IMR-90 (cell line): ENCODE measurements around the gene P2RX3. TPM values are rescaled to one million over a fixed set of nuclear protein-coding genes. Genes with fewer than 3 reads are reported as not detected.

Source experiments
- ATAC-seq: fragments of 200-7000 bp; cut with Tn5 transposase; 2 replicates; pipeline ENCODE4 v1.9.1; 2020; ENCODE audit warnings: low read depth, mild to moderate bottlenecking, moderate library complexity
- BruUV-seq: library from RNA; stranded (reverse); fragments of 400-500 nt; replicated peaks from 2 replicates; lab custom pipeline; 2021; lab: Mats Ljungman, UMichigan
- CTCF ChIA-PET: fragments of 300-600 bp; formaldehyde crosslinking; extraction: SDS; loops from one replicate; lab custom pipeline; 2021; ENCODE audit warnings: antibody characterized with exemption; lab: Yijun Ruan, JAX
- POLR2A ChIA-PET: fragments of 300-600 bp; sonication (Branson Sonifier 250); formaldehyde crosslinking; loops from one replicate; lab custom pipeline; 2022; ENCODE audit warnings: antibody characterized with exemption; ENCODE audit not compliant: unreplicated experiment; lab: Charles Lee
- DNase-seq: peaks from one replicate; pipeline ENCODE4 v3.0.0; 2013
- H2AFZ ChIP-seq: replicated peaks from 2 replicates; pipeline ENCODE3; 2013; ENCODE audit warnings: low read length, mild to moderate bottlenecking; ENCODE audit not compliant: poor library complexity
- H2AK5ac ChIP-seq: 2 replicates; pipeline ENCODE4 v1.6.1; 2013; ENCODE audit warnings: low read depth, low read length, inconsistent platforms
- H2AK9ac ChIP-seq: replicated peaks from 2 replicates; pipeline ENCODE3; 2013; ENCODE audit warnings: mild to moderate bottlenecking, low read depth, low read length, moderate library complexity; ENCODE audit not compliant: poor library complexity
- H2BK120ac ChIP-seq: 2 replicates; pipeline ENCODE4 v1.6.1; 2013; ENCODE audit warnings: low read depth, low read length, inconsistent platforms
- H2BK15ac ChIP-seq: 3 replicates; pipeline ENCODE4 v1.6.1; 2013; ENCODE audit warnings: low read depth, low read length, inconsistent platforms
- H2BK20ac ChIP-seq: 2 replicates; pipeline ENCODE4 v1.6.1; 2013; ENCODE audit warnings: low read depth, mild to moderate bottlenecking, inconsistent platforms, low read length, moderate library complexity
- H2BK5ac ChIP-seq: 2 replicates; pipeline ENCODE4 v1.6.1; 2013; ENCODE audit warnings: mild to moderate bottlenecking, low read depth, low read length, inconsistent platforms; ENCODE audit not compliant: poor library complexity, severe bottlenecking
- H3K14ac ChIP-seq: replicated peaks from 2 replicates; pipeline ENCODE4 v1.6.1; 2013; ENCODE audit warnings: low read depth, low read length, inconsistent platforms
- H3K18ac ChIP-seq: 2 replicates; pipeline ENCODE4 v1.6.1; 2013; ENCODE audit warnings: low read depth, low read length, control low read depth
- H3K23ac ChIP-seq: 2 replicates; pipeline ENCODE4 v1.6.1; 2013; ENCODE audit warnings: low read depth, low read length, inconsistent platforms
- H3K27ac ChIP-seq: 2 replicates; pipeline ENCODE4 v1.5.1; 2013; ENCODE audit warnings: mild to moderate bottlenecking, control low read depth, low read length; ENCODE audit not compliant: insufficient read depth
- H3K27me3 ChIP-seq: 2 replicates; pipeline ENCODE4 v1.6.1; 2013; ENCODE audit warnings: low read length; ENCODE audit not compliant: control insufficient read depth, insufficient read depth
- H3K36me3 ChIP-seq: 2 replicates; pipeline ENCODE4 v1.6.1; 2013; ENCODE audit warnings: low read length, mixed read lengths; ENCODE audit not compliant: control insufficient read depth, insufficient read depth
- H3K4ac ChIP-seq: 2 replicates; pipeline ENCODE4 v1.6.1; 2013; ENCODE audit warnings: low read depth, low read length, inconsistent platforms
- H3K4me1 ChIP-seq: 2 replicates; pipeline ENCODE4 v1.6.1; 2013; ENCODE audit warnings: low read length, mixed read lengths; ENCODE audit not compliant: control insufficient read depth, insufficient read depth
- H3K4me2 ChIP-seq: 2 replicates; pipeline ENCODE4 v1.6.1; 2013; ENCODE audit warnings: low read depth, mild to moderate bottlenecking, control low read depth, low read length, moderate library complexity
- H3K4me3 ChIP-seq: 2 replicates; pipeline ENCODE4 v1.5.1; 2013; ENCODE audit warnings: low read depth, mild to moderate bottlenecking, control low read depth, low read length, moderate library complexity; ENCODE audit not compliant: insufficient read depth
- H3K56ac ChIP-seq: 2 replicates; pipeline ENCODE4 v1.6.1; 2013; ENCODE audit warnings: low read length, inconsistent platforms; ENCODE audit not compliant: insufficient read depth; ENCODE audit errors: extremely low read depth
- H3K79me1 ChIP-seq, 2 experiments: 2 replicates each; pipeline ENCODE4 v1.6.1; 2013; ENCODE audit warnings: low read length in 2 of 2, inconsistent platforms in 1 of 2, low read depth in 1 of 2
- H3K9ac ChIP-seq: 2 replicates; pipeline ENCODE4 v1.6.1; 2013; ENCODE audit warnings: low read depth, low read length, control low read depth
- H3K9me1 ChIP-seq: 2 replicates; pipeline ENCODE4 v1.6.1; 2013; ENCODE audit warnings: low read length, inconsistent platforms; ENCODE audit not compliant: insufficient read depth
- H3K9me3 ChIP-seq: 2 replicates; pipeline ENCODE4 v1.6.1; 2013; ENCODE audit warnings: low read length; ENCODE audit not compliant: control insufficient read depth, insufficient read depth
- H4K20me1 ChIP-seq: 2 replicates; pipeline ENCODE4 v1.6.1; 2013; ENCODE audit warnings: low read length, inconsistent platforms; ENCODE audit not compliant: insufficient read depth
- H4K5ac ChIP-seq: 2 replicates; pipeline ENCODE4 v1.6.1; 2013; ENCODE audit warnings: mild to moderate bottlenecking, low read depth, low read length, control low read depth
- H4K8ac ChIP-seq, 2 experiments: 2 replicates each; pipeline ENCODE4 v1.6.1; 2013; ENCODE audit warnings: low read depth in 2 of 2, low read length in 2 of 2, control low read depth in 1 of 2, inconsistent platforms in 1 of 2
- H4K91ac ChIP-seq: 2 replicates; pipeline ENCODE4 v1.6.1; 2013; ENCODE audit warnings: low read depth, low read length, inconsistent platforms; ENCODE audit not compliant: insufficient read depth
- BHLHE40 ChIP-seq: fragments of 150-350 bp; IDR thresholded peaks from 2 replicates; pipeline ENCODE4 v1.6.1; 2016; ENCODE audit warnings: mild to moderate bottlenecking, low read depth, low read length
- CEBPB ChIP-seq: IDR thresholded peaks from 2 replicates; pipeline ENCODE4 v1.6.1; 2012; ENCODE audit warnings: low read depth, low read length, improper control_type of control experiment
- CHD1 ChIP-seq: IDR thresholded peaks from 2 replicates; pipeline ENCODE4 v1.6.1; 2012; ENCODE audit warnings: low read depth, low read length, improper control_type of control experiment
- CTCF ChIP-seq: conservative IDR thresholded peaks from 2 replicates; pipeline ENCODE4 v1.5.1; 2012; ENCODE audit warnings: mild to moderate bottlenecking, low read depth, low read length, improper control_type of control experiment
- ELK1 ChIP-seq: fragments of 150-350 bp; IDR thresholded peaks from 2 replicates; pipeline ENCODE4 v1.6.1; 2016; ENCODE audit warnings: low read depth, mild to moderate bottlenecking, low read length, moderate library complexity, borderline replicate concordance
- FOS ChIP-seq: fragments of 150-350 bp; IDR thresholded peaks from 2 replicates; pipeline ENCODE4 v1.6.1; 2016; ENCODE audit warnings: low read depth, low read length
- MAFK ChIP-seq: IDR thresholded peaks from 2 replicates; pipeline ENCODE4 v1.6.1; 2012; ENCODE audit warnings: low read depth, low read length, improper control_type of control experiment
- MAZ ChIP-seq: IDR thresholded peaks from 2 replicates; pipeline ENCODE4 v1.6.1; 2012; ENCODE audit warnings: low read depth, mild to moderate bottlenecking, low read length, improper control_type of control experiment, moderate library complexity, borderline replicate concordance
- MXI1 ChIP-seq: IDR thresholded peaks from 2 replicates; pipeline ENCODE4 v1.6.1; 2012; ENCODE audit warnings: low read depth, mild to moderate bottlenecking, low read length, moderate library complexity, borderline replicate concordance
- NFE2L2 ChIP-seq: fragments of 150-350 bp; IDR thresholded peaks from 2 replicates; pipeline ENCODE4 v1.6.1; 2016; ENCODE audit warnings: low read depth, mild to moderate bottlenecking, low read length
- POLR2A ChIP-seq: IDR thresholded peaks from 2 replicates; pipeline ENCODE4 v1.6.1; 2012; ENCODE audit warnings: mild to moderate bottlenecking, low read depth, low read length
- RAD21 ChIP-seq: IDR thresholded peaks from 2 replicates; pipeline ENCODE4 v1.6.1; 2012; ENCODE audit warnings: low read length, improper control_type of control experiment
- RCOR1 ChIP-seq: IDR thresholded peaks from 2 replicates; pipeline ENCODE4 v1.6.1; 2012; ENCODE audit warnings: mild to moderate bottlenecking, low read length, improper control_type of control experiment; ENCODE audit not compliant: insufficient replicate concordance
- RFX5 ChIP-seq: IDR thresholded peaks from 2 replicates; pipeline ENCODE4 v1.8.0; 2012; ENCODE audit warnings: low read depth, mild to moderate bottlenecking, low read length, moderate library complexity
- SMC3 ChIP-seq: fragments of 150-350 bp; IDR thresholded peaks from 2 replicates; pipeline ENCODE4 v1.6.1; 2016; ENCODE audit warnings: low read depth, mild to moderate bottlenecking, antibody characterized with exemption, low read length, moderate library complexity
- USF2 ChIP-seq: fragments of 150-350 bp; IDR thresholded peaks from 2 replicates; pipeline ENCODE4 v1.6.1; 2017; ENCODE audit warnings: mild to moderate bottlenecking, antibody characterized with exemption, low read length, low read depth
- WGBS, 2 experiments: methylation state at CpG; one replicate each; pipeline versions ENCODE4 v1.1.5 to v1.1.7; 2013; ENCODE audit warnings: missing lambda C conversion rate in 2 of 2; ENCODE audit not compliant: insufficient read length in 1 of 2; ENCODE audit errors: extremely low coverage in 2 of 2; 5-methylcytosine and 5-hydroxymethylcytosine counted together
- dilution Hi-C: fragments of 300-500 bp; cut with HindIII; formaldehyde crosslinking; loops from one replicate; pipeline ENCODE4 v1.14.3; 2018; ENCODE audit warnings: low sequenced_read_pairs; ENCODE audit not compliant: unreplicated experiment
- in situ Hi-C: fragments of 300-500 bp; cut with MboI; formaldehyde crosslinking; loops from 3 replicates; pipeline ENCODE4 v1.14.3; 2019; ENCODE audit warnings: low sequenced_read_pairs, inconsistent platforms, mixed read lengths
- intact Hi-C: fragments of 100-400 bp; cut with micrococcal nuclease; formaldehyde crosslinking; loops from 2 replicates; pipeline ENCODE4 v1.10.0; 2022
- polyA plus RNA-seq, 3 experiments: library from polyadenylated mRNA; depleted of rRNA; stranded (reverse); fragments of >200 nt; gene quantifications; 2 replicates each; pipeline ENCODE4 v1.2.3, GENCODE V29; 2012; ENCODE audit warnings: low replicate concordance in 1 of 3
- total RNA-seq: library from RNA; depleted of rRNA; stranded (reverse); fragments of >200 nt; gene quantifications from 2 replicates; pipeline ENCODE4 v1.2.3, GENCODE V29; 2012

The P2RX3 gene
- total and polyA plus RNA-seq, 2 of the 4 experiments (the other 2 are of a cell fraction) = not detected

GRCh38 chr11:57374966-57375365 lies 36.8 kb downstream of the P2RX3 start:
- POLR2A ChIA-PET = no interaction called here
- Histone ChIP-seq H3K36me3 (no peaks in the 10 kb centered on the region), H3K9ac (no peak overlapping the region), H3K23ac (no peak overlapping the region), H3K4ac (no peak overlapping the region), H4K91ac (no peak overlapping the region), H4K20me1 (0 out of 2 replicates have a peak, but pooled peaks cover 6% of the 10 kb centered on the region), H2AK9ac (no peak overlapping the region), H3K4me3 (no peak overlapping the region), H2BK15ac (no peak overlapping the region), H3K9me1 (no peaks in the 10 kb centered on the region), H2BK20ac (no peak overlapping the region), H3K4me2 (no peak overlapping the region), H4K5ac (no peak overlapping the region), H2AK5ac (no peak overlapping the region), H3K9me3 (no peaks in the 10 kb centered on the region), H3K18ac (no peak overlapping the region), H3K27ac (no peak overlapping the region), H3K4me1 (no peaks in the 10 kb centered on the region), H2AFZ (no peak overlapping the region), H2BK120ac (no peak overlapping the region), H3K27me3 (peaks cover 2% of the 10 kb centered on the region; the same call in 1 of the 2 replicates), H3K14ac (no peak overlapping the region), H3K56ac (no peak overlapping the region), H2BK5ac (no peak overlapping the region), H4K8ac (no peak overlapping the region), H3K79me1 (no peaks in the 10 kb centered on the region)
- dilution Hi-C loops (no loop called here), intact Hi-C loops (no loop called here), in situ Hi-C loops (loop anchor here (25.0 kb wide), 1 partner anchor 538 kb away; no protein-coding TSS in a partner anchor)
- CTCF ChIA-PET = no interaction called here
- ATAC-seq (no peak), DNase-seq (no peak)
- WGBS, 2 experiments = 88% methylated on average over 1 of the region's 3 CpGs; no CpG with 5 or more reads in 1 of the 2 experiments
- BruUV-seq = no TSS peak
- TF ChIP-seq MAFK = no peak
- TF ChIP-seq CHD1 = no peak
- no peak for TF ChIP-seq CTCF
- no peak for TF ChIP-seq ELK1
- no peak for TF ChIP-seq MAZ
- no peak for TF ChIP-seq RCOR1
- TF ChIP-seq FOS = no peak
- TF ChIP-seq NFE2L2 = no peak
- no peak for TF ChIP-seq POLR2A
- no peak for TF ChIP-seq BHLHE40
- no peak for TF ChIP-seq SMC3
- no peak for TF ChIP-seq USF2
- no peak for TF ChIP-seq RFX5
- no peak for TF ChIP-seq RAD21
- no peak for TF ChIP-seq CEBPB
- TF ChIP-seq MXI1 = no peak
